Neural cell (in vitro differentiated cells): ENCODE measurements around the gene KDM4C.

Experiments
- EP300 ChIP-seq: fragments of 450-650 bp; conservative IDR thresholded peaks from 2 replicates; pipeline ENCODE4 v1.6.1; 2014; ENCODE audit warnings: antibody characterized with exemption, mild to moderate bottlenecking, moderate library complexity; ENCODE audit not compliant: poor library complexity, severe bottlenecking
- TF ChIP-seq, protein P1 (sequence below): fragments of 450-650 bp; IDR thresholded peaks from 2 replicates; pipeline ENCODE4 v1.5.1; 2014; ENCODE audit warnings: antibody characterized with exemption, mild to moderate bottlenecking, moderate library complexity; ENCODE audit not compliant: poor library complexity, severe bottlenecking

DNA sequence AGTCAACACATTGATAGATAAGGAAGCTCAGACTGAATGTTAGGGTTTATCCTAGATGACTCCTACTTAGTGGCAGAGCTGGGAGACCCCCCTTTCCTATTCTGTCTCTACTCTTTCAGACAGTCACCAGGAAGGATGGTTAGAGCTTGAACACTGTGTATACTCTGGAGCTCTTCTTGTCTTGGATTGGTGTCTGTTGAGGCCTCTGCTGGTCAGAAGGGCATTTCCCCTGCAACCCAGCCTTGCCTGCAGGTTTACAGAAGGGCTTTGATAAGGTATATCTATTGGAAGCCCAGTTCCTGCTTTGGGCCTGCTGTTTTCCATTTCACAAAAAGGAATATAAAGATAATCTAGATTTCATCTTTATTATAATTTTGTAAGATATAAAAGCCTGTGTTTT lies 71.8 kb downstream of the KDM4C start:
- TF ChIP-seq, protein P1, sequence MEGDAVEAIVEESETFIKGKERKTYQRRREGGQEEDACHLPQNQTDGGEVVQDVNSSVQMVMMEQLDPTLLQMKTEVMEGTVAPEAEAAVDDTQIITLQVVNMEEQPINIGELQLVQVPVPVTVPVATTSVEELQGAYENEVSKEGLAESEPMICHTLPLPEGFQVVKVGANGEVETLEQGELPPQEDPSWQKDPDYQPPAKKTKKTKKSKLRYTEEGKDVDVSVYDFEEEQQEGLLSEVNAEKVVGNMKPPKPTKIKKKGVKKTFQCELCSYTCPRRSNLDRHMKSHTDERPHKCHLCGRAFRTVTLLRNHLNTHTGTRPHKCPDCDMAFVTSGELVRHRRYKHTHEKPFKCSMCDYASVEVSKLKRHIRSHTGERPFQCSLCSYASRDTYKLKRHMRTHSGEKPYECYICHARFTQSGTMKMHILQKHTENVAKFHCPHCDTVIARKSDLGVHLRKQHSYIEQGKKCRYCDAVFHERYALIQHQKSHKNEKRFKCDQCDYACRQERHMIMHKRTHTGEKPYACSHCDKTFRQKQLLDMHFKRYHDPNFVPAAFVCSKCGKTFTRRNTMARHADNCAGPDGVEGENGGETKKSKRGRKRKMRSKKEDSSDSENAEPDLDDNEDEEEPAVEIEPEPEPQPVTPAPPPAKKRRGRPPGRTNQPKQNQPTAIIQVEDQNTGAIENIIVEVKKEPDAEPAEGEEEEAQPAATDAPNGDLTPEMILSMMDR = no peak
- no peak for TF ChIP-seq EP300
